Right ventricle myocardium inferior (tissue), 1 donor: Measurements from ENCODE around the gene COL6A3. TPM values are rescaled to one million over a fixed set of nuclear protein-coding genes. Genes with fewer than 3 reads are reported as not detected.
A peak's percentile ranks its signal among the peaks of the same experiment; 100 is the strongest.
"Not testable (repeated sequence)": the region's sequence is repeated elsewhere in the genome, so short reads cannot be mapped to it uniquely, and the experiment has no call there.

Experiments used
- ATAC-seq: fragments of 200-7000 bp; cut with Tn5 transposase; one replicate; pipeline ENCODE4 v1.9.1; 2020; ENCODE audit warnings: mild to moderate bottlenecking, moderate library complexity
- DNase-seq: peaks from one replicate; pipeline ENCODE4 v3.0.0; 2021; ENCODE audit errors: missing footprints
- intact Hi-C: fragments of 100-400 bp; cut with DNase I; formaldehyde crosslinking; loops from one replicate; pipeline ENCODE4 v1.11.0; 2022
- total RNA-seq: library from RNA; stranded (reverse); fragmentation: NEBNext Ultra II Directional; extraction: Animal tissue kit (Norgen Biotek cat#: 25700); gene quantifications from one replicate; pipeline ENCODE4 v1.2.1, GENCODE V29; 2021
- donor health status: DM: no; HTN: yes; CAD: no; lungs with severe emphysema.

Gene COL6A3
- total RNA-seq, 1 donor from 2014 or later, result 84.5 TPM

- ATAC-seq (no peak), DNase-seq (no peak)
- intact Hi-C loops, result no loop called here
These were observed 54.5 kb downstream of the COL6A3 start for GRCh38 chr2:237359518-237359840.

- DNase-seq (no peak), ATAC-seq (no peak)
- intact Hi-C loops, result no loop called here
These were observed 55.0 kb downstream of the COL6A3 start for GRCh38 chr2:237358721-237359517.

DNA sequence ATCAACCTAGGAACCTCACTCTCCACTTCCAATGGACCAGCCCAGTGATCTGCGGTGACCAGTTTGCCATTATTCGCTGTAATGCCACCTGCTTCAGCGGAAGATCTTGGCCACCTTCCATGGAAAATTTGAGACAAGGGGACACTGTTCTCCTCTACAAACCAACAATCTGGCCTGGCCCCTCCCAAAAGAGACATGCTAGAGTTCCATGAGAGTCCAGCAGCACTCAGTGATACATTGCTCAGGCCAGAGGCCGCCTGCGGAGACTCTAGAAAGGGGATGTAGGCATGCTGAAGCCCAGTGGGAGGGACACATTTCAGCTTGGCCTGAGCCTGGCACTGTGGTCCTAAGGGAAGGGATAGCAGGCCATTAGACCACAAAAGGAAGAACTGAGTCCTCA is 58.3 kb downstream of the COL6A3 start:
- intact Hi-C loops, result no loop called here
- no peak for ATAC-seq
- peak; percentile 68 for DNase-seq

DNA sequence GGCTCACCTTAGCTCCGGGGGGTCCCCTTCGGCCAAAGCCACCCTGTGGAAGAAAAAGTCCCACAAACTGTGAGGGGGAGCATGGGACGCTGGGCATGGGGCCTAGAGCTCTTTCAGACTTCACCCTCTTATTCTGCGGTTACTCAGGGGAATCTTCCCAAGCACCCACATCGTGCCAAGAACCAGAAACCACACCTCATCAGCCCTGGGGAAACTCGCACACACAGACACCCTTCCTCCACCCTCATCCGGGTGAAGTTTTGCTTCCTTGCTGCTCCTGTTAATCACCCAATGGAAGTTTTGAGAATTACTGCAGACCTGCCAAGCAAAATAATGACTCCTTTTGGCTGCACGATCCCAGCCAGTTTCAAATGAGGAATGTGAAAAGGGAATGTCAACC is 59.1 kb downstream of the COL6A3 start:
- ATAC-seq, result peak; percentile 19
- intact Hi-C loops, result no loop called here
- DNase-seq, result no peak

- intact Hi-C loops, ATAC-seq, DNase-seq: not testable (repeated sequence)
These were observed 59.8 kb downstream of the COL6A3 start for GRCh38 chr2:237354172-237354571.

- no peak for ATAC-seq
- intact Hi-C loops, result no loop called here
- no peak for DNase-seq
These were observed 60.7 kb downstream of the COL6A3 start for GRCh38 chr2:237353215-237353614.

DNA sequence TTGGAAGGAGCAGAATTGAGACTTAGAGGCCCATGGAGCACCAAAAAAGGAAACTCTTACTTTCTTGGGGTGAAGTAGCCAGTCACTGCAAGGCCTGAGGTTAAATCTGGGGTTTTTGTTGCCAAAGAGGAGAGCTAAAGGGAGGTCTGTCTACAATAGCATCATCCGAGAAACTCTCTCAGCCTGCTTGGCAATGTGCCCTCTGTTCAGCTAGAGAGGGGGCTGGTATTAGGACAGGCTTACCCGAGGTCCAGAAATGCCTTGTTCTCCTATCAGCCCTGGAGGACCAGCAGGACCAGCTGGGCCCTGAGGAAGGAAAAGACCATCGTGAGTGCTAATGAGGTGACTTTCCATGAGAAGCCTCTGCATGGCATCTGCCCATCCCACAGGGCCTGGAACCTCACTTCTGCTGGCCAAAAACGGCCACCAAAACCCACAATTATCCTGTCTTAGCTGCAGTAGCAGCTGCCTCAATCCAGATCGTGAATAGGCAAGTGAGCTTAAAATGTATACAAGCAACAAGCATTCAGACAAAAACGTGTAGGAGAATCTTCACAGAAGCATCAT is 61.6 kb downstream of the COL6A3 start:
- DNase-seq, result no peak
- intact Hi-C loops, result no loop called here
- ATAC-seq, result no peak

DNA sequence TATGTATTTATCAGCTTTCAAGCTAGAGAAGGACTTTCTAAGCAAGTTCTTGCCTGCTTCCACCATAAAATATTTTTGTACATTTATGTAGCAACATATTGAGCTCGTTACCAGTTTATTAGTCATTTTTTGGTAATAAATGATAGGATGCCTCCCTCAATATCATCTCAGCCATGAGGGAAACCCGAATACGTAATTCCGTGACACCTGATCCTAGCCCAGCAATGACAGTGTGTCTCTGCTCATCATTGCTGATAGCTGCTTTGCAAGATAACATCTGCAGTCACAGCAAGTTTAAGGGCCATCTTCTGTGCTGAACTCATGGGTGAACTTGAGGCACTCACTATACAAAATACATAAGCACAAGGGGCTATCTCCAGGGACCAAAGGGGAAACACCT is 62.2 kb downstream of the COL6A3 start:
- intact Hi-C loops, result no loop called here
- DNase-seq, result no peak
- ATAC-seq, result no peak

GRCh38 chr2:237351046-237351445 is 62.9 kb downstream of the COL6A3 start:
- intact Hi-C loops, result no loop called here
- ATAC-seq (no peak), DNase-seq (no peak)

DNA sequence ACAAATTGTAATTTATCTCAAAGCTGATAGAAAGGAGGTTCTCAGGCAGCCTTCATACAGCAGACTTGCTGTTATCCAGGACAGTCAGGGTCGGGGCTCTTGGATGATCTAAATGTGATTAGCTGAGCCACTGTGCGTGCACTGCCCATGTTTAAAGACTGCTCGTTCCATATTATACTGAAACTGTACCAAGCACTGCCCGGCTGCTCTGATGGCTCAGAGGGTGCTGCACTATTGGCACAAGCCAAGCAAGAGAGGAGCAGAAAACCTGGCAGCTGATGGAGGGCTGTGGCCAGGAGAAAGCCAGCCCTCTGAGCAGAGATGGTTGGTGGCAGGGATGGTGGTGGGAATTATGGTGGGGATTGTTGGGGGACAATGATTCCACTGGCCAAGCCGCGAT is 63.4 kb downstream of the COL6A3 start:
- DNase-seq (no peak), ATAC-seq (no peak)
- intact Hi-C loops, result no loop called here

GRCh38 chr2:237350070-237350469 is 63.9 kb downstream of the COL6A3 start:
- ATAC-seq (no peak), DNase-seq (no peak)
- intact Hi-C loops, result no loop called here

DNA sequence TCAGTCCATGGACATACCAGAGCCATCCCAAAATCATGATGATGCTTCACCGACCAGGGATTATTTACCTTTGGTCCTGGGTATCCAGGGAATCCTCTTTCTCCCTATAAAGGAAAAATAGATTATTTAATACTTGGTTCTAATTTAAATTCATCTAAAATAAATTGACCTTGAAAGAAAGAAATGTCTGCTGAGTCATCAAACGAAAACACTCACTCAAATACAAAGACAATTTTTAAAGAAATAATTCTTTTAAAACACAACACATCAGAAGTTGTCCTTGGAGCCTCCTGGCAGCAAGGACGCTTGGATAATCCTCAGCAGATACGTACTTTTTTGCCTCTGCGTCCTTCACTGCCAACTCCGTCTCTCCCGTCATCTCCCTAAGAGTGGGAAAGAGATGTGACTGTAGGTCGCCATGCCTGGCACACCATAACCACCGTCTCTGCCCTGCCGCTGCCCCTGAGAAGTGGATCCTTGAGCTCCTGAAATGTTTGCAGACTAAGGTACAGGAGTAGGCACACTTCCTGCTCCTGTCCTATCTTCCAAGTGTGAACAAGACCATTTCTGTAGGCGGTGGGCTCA is 65.6 kb downstream of the COL6A3 start:
- intact Hi-C loops, result no loop called here
- DNase-seq (no peak), ATAC-seq (no peak)

GRCh38 chr2:237345891-237346640 is 67.9 kb downstream of the COL6A3 start:
- intact Hi-C loops, result no loop called here
- ATAC-seq (no peak), DNase-seq (no peak)

GRCh38 chr2:237345411-237345810 is 68.6 kb downstream of the COL6A3 start:
- DNase-seq, result no peak
- intact Hi-C loops, result no loop called here
- ATAC-seq, result no peak

GRCh38 chr2:237344942-237345341 is 69.0 kb downstream of the COL6A3 start:
- DNase-seq (no peak), ATAC-seq (no peak)
- intact Hi-C loops, result no loop called here

DNA sequence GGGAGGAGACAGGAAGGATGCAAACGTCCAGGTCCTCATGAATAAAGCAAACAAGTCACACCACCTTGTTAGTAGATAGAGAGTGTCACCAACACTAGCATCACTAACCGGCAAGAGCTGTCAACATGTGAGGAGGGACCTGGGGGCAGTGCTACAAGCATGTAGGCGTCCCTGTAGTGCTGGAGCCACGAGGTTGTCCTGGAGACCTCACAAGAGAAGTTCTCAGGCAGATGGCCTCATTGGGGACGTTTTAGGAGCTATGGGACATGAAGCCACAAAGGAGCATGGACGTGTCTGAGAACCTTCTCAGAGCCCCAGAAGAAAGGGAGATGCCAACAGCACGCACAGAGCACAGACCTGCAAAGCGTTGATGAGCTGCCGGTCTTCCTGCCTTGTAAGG is 70.0 kb downstream of the COL6A3 start:
- intact Hi-C loops, result no loop called here
- DNase-seq (no peak), ATAC-seq (no peak)

DNA sequence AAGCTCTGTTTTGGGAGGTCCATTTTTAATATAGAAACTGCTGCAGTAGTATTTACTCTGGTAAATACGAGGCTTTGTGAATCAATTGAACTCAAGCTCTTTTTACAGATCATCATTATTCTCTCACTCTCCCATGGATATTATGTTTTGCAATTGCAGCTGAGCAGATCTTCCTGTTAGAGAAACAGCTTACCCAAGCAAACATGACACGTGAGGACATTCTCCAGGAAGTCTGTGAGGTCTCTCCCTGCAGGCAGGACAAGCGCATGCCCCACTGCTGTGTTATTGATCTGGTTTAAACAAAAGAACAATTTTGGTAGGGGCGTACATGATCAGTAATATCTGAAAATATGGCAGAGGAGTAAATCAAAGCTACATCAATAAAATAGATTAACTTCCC is 72.1 kb downstream of the COL6A3 start:
- intact Hi-C loops, result no loop called here
- ATAC-seq, result peak; percentile 55
- no peak for DNase-seq

- intact Hi-C loops, result no loop called here
- DNase-seq (no peak), ATAC-seq (no peak)
These were observed 76.4 kb downstream of the COL6A3 start for GRCh38 chr2:237337586-237337985.

DNA sequence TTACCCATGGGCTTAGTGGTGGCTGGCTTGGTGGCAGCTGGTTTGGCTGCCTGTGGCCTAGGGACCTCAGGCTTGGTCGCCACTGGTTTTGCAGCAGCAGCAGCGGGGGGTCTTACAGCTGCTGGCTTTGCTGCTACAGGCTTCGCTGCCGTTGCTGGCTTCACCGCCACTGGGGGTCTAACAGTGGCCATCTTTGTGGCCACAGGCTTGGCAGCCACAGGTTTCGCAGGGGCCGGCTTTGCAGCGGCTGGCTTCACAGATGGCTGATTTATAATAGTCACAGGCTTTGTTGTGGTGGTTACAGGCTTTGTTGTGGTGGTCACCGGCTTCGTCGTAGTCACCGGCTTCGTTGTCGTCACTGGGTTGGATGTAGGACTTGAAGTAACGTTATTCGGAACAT is 77.8 kb downstream of the COL6A3 start:
- intact Hi-C loops, result no loop called here
- DNase-seq, result no peak
- ATAC-seq, result no peak

DNA sequence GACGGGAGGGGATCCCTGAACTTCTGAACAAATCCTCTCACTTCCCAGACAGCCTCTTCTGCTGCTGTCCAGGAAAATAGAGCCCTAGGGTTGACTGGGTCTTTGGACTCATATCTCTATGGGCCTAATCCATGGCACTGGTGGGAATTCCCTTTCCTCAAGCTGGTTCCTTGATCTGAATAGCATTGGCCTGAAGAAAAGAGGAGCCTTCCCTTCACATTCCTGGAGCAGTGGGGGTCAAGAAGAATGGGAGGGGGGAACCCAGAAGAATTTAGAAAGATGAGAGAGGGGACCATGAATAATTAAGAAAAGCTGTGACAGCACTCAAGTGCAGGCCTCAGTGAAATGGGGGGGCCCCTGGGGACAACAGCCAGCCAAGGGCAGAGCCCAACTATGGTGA is 80.2 kb downstream of the COL6A3 start:
- intact Hi-C loops, result no loop called here
- DNase-seq, result no peak

More for the DNA sequence above, 80.2 kb downstream of the COL6A3 start:
- no peak for ATAC-seq
